ENCODE results near the gene SCRT2.

SCRT2 gene

DNA sequence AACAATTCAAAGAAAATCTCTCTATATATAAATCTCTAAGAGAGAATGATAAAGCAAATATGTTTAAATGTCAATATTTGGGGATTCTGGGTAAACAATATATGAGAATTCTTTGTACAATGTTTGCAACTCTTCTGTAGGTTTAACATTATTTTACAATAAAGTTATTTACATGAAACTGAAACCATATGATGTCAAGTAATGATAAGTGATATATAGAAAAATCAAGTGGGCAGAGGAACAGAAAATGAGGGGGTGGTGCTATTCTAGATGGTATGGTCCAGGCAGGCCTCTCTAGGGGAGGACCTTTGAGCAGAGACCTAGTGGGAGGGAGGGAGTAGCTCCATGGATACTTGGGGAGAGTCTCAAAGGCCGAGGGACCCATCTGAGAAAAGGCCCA is 16.4 kb upstream of the SCRT2 start:
- TF ChIP-seq POLR2A (IDR thresholded peaks at IDR 0.05; ENCODE audit: low read length) (no peak), GATA1 (IDR thresholded peaks at IDR 0.05; ENCODE audit: low read depth, low read length) (no peak)
- no peak for DNase-seq

DNA sequence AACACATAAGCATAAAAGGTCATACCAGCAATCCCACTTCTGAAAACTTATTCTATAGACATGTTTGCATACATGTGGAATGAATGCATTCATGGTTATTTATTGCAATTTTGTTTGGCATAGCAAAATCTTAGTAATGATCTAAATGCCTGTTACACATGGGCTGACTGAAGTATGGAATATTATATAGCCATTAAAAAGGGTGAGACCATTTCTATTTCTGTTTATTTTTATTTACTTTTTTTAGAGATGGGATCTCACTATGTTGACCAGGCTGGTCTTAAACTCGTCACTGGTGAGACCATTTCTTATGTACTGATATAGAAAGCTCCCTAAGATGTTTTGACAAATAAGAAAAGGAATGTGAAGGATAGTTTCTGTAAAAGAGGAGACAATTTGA is 14.3 kb upstream of the SCRT2 start:
- TF ChIP-seq POLR2A (IDR thresholded peaks at IDR 0.05; ENCODE audit: low read length) = no peak
- no peak for TF ChIP-seq GATA1 (IDR thresholded peaks at IDR 0.05; ENCODE audit: low read depth, low read length)

DNA sequence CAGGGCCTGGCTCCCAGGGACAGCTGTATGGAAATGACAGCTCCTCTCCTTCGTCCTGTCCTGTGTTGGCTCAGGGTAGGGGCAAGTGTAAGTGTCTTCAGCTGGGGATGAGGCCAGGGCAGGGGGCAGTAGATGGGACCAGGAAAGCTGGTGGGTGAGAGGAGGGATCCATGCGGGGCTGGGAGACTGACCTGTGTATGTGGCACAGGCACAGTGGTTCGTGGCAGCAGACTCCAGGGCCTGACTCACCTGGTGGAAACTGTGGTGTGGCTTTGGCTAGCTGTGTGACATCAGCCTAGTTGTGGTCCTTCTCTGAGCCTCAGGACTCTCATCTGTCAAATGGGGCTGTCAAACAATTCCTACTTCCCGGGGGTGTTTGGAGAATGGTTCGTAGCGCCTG is 13.7 kb upstream of the SCRT2 start:
- DNase-seq = no peak
- no peak for TF ChIP-seq POLR2A (IDR thresholded peaks at IDR 0.05; ENCODE audit: low read length)

More for the DNA sequence above, 14.3 kb upstream of the SCRT2 start:
- no peak for DNase-seq

DNA sequence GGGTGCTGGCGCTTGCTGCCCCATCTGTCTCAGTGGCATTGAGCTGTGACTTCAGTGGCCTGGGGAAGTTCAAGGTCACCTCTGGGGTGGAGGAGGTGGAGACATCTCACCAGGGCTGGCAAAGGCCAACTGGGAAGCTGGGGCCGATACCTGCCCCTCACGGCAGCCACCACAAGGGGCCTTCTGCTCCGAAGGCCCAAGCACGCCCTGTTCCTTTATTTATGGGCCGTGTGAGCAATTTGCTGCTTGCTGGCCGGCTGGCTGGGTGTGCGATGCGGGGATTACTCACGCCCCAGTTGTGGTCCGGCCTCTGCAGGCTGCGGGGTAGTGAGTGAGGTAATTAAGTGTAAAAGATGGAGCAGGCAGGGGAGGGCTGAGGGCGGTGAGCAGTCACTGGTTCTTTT is 13.2 kb upstream of the SCRT2 start:
- TF ChIP-seq GATA1 (IDR thresholded peaks at IDR 0.05; ENCODE audit: low read depth, low read length) (no peak), POLR2A (IDR thresholded peaks at IDR 0.05; ENCODE audit: low read length) (no peak)
- DNase-seq = peak; percentile 29 to 45

DNA sequence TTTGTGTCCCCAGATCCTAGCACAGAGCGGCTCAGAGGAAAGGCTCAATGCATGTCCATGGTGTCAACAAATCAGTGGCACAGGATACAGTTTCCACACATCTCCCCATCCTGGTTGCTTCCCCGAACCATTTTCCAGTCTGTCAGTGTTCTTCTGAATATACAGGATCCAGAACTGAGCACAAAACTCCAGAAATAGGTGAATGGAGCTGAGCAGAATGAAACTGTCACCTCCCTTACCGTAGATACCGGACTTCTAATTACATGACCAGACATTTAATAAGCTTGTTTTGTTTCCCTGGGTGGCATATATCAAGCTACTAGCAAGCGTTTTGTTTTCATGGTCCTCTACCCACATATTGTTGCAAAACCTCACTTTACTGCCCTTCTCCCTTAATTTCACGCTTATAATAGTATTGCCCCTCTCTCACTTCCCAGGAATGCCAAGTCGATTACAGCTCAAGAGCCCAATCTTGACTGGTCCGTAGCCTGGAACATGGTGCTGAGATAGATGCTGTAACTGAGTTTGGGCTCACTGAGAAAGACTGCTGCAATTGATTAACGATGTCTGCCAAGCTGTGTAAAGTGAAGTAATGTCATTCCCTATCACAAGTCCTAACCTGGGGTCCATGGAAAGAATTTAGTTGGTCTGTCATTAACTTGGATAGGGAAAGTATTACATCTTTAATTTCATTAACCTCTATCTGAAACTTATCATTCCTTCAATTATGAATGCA is 12.0 kb upstream of the SCRT2 start:
- DNase-seq = no peak
- TF ChIP-seq POLR2A (IDR thresholded peaks at IDR 0.05; ENCODE audit: low read length) (no peak), GATA1 (IDR thresholded peaks at IDR 0.05; ENCODE audit: low read depth, low read length) (no peak)

DNA sequence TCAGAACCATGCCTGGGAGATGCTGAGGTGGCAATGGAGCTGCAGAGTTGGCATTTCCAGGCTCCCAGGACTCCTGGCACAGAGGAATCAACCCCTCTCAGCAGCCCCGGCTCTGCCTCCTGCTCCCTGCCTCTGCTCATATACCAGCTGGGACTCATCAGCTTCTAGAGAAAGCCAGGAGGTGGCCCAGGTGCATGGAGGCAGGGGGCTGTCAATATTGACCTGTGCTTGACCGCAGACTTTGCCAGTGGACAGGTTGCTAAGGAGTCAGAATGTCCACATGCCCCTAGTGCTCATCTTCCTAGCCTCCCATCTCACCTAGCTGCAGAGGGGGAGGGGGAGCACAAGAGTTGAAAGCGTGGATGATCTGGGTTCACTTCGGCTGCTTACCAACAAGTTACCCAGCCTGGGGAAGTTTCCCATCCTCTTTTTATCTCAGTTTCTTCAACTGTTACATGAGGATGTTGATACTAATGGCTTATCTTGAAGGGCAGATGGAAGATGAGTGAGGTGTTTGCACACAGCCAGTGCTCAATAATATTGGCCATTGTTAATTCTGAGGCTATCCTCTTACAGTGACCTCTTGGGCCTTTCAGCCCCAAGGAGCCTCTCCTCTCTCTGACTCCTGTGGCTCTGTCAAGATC is 9.2 kb upstream of the SCRT2 start:
- TF ChIP-seq GATA1 (IDR thresholded peaks at IDR 0.05; ENCODE audit: low read depth, low read length) (no peak), POLR2A (IDR thresholded peaks at IDR 0.05; ENCODE audit: low read length) (no peak)
- peak; percentile 54 to 86 for DNase-seq

DNA sequence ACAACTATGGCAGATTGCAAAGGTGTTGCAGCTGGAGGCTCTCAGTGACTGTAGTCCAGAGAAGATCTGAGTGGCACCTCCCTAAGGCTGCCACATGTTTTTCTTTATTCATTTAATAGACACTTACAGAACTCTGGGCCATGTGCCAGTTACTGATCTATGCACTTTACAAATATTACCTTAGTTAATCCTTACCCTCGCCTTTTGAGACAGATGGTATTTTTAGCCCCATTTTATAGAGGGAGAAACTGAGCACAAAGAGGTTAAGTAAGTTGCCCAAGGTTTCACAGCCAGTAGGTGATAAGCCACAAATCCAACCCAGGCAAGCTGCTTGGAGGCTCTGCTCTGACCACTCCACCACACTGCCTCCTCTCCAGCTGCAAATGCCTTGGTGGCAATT is 6.5 kb upstream of the SCRT2 start:
- TF ChIP-seq GATA1 (IDR thresholded peaks at IDR 0.05; ENCODE audit: low read depth, low read length) = no peak
- no peak for TF ChIP-seq POLR2A (IDR thresholded peaks at IDR 0.05; ENCODE audit: low read length)
- DNase-seq = no peak

DNA sequence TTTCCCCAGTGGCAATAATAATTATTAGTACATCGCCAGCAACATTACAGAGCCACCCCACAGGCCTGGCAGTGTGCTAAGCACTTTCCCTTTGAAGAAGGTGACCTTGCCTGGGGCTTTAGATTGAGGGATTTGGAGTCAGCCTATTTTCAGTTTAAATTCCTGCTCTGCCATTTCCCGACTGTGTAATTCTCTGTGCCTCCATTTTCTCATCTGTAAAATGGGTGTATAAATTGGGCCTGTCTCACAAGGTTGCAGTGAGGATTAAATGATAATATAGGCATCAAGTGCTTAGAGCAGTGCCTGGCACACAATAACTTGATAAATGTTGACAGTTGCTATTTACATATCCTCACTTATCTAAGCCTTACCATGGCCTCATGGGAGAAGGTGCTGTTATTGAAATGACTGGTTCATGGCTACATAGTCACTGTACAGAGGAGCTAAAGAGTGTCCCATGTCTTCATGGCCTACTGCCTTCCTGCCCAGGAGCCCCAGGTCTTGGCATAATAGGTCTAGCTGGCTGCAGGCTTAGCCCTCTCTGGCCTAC is 5.1 kb upstream of the SCRT2 start:
- DNase-seq = peak in 1 of 2 experiments; percentile 55
- TF ChIP-seq POLR2A (IDR thresholded peaks at IDR 0.05; ENCODE audit: low read length) (no peak), GATA1 (IDR thresholded peaks at IDR 0.05; ENCODE audit: low read depth, low read length) (no peak)

DNA sequence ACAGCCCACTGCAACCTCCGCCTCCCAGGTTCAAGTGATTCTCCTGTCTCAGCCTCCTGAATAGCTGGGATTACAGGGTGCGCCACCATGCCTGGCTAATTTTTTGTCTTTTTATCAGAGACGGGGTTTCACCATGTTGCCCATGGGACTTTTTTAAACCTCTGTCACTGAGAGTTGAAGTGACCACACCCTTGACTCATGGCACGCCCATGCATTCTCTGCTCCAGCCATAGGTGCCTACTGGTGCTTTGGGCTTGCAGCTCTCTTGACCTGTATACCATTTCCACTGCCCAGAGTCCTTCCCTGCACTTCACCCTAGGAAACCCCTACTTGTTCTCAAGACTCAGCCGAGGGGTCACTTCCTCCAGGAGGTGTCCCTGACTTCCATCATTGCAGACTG is 2.4 kb upstream of the SCRT2 start:
- DNase-seq = no peak
- no peak for TF ChIP-seq POLR2A (IDR thresholded peaks at IDR 0.05; ENCODE audit: low read length)
- no peak for TF ChIP-seq GATA1 (IDR thresholded peaks at IDR 0.05; ENCODE audit: low read depth, low read length)

DNA sequence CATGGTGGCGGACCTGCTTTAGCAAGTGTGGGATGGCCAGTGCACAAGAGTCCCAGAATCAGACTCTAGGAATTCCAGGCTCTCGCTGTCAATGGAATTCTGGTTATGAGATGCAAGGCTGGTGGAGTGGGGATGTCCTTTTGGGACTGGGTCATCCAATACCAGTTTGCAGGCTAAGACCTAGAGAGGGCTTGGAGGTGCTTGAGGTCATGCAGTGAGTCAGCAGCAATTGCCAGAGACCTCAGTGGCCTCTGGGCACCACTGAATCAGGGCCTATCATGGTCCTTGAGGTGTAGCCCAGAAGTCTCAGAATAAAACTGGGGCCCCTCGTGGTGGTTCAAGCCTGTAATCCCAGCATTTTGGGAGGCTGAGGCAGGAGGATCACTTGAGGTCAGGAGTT is 1.4 kb upstream of the SCRT2 start:
- no peak for DNase-seq
- TF ChIP-seq GATA1 (IDR thresholded peaks at IDR 0.05; ENCODE audit: low read depth, low read length) (no peak), POLR2A (IDR thresholded peaks at IDR 0.05; ENCODE audit: low read length) (no peak)

DNA sequence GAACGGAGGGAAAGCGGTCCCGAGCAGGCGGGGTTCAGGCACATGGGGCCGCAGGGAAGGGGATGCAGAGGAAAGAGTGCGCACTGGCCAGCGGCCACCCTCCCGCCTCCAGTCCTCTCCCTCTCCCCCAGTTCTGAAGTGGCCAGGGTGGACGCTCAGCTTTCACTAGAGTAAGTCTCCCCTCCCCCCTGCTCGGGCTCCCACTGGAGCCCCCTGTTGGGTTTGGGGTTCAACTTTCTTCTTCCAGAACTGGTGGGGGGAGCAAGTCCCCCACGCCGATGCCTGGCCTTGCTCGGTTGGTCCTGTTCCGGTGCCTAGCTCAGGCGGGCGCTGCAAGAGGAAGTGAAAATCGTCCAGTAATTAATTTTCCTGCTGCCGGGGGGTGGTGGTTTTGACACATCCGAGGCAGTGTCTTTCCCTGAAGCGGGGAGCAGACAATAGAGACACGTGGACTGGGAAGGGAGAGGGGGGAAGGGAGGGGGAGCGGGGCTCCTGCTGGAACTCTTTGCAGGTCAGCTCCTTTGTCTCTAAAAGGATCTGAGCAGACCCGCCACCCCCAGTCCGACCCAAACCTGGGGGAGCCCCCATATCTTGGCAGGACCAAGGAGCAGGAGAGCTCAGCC is 824 bp upstream of the SCRT2 start:
- no peak for DNase-seq
- TF ChIP-seq GATA1 (IDR thresholded peaks at IDR 0.05; ENCODE audit: low read depth, low read length) = no peak
- no peak for TF ChIP-seq POLR2A (IDR thresholded peaks at IDR 0.05; ENCODE audit: low read length)

DNA sequence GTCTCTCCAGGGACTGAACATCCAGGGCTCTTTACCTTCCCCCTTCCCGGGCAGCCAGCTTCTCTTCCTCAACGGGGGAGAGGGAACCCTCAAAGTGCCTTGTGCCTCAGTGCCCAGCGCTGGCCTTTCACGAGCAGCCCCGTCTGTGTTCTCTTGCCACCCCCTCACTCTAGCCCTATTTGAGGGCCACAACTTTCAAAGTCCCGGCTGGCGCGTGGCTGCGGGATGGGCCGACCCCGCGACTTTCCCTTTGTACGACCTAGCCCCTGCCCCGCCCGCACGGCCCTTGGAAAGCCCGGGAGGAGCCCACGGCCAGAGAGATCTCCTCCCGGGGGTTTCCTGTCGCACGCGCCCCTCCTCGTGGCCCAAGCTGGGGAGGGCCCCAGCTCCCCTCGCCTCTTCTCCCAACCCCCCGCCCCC is 559 bp downstream of the SCRT2 start:
- DNase-seq = no peak

DNA sequence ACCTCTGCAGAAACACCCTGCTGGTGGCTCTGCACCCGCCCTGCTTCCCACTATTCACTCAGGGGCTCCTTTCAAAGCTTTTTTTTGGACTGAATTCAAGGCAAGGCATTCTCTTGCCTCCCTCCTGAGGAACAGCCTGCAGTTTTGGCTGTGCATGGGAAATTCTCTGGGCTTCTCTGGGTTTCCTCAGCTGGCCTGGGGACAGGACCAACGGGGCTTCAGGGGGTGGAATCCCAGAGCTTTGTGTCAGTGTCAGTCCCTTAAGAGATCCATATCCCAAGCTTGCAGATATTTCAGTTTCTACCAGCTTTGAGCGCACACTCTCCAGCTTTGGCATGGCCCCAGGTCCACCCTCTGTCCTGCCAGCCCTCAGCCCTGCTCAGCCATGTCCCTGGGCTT is 2.0 kb downstream of the SCRT2 start:
- no peak for TF ChIP-seq GATA1 (IDR thresholded peaks at IDR 0.05; ENCODE audit: low read depth, low read length)
- no peak for TF ChIP-seq POLR2A (IDR thresholded peaks at IDR 0.05; ENCODE audit: low read length)
- no peak for DNase-seq

More for the DNA sequence above, 559 bp downstream of the SCRT2 start:
- TF ChIP-seq POLR2A (IDR thresholded peaks at IDR 0.05; ENCODE audit: low read length) (no peak), GATA1 (IDR thresholded peaks at IDR 0.05; ENCODE audit: low read depth, low read length) (no peak)

DNA sequence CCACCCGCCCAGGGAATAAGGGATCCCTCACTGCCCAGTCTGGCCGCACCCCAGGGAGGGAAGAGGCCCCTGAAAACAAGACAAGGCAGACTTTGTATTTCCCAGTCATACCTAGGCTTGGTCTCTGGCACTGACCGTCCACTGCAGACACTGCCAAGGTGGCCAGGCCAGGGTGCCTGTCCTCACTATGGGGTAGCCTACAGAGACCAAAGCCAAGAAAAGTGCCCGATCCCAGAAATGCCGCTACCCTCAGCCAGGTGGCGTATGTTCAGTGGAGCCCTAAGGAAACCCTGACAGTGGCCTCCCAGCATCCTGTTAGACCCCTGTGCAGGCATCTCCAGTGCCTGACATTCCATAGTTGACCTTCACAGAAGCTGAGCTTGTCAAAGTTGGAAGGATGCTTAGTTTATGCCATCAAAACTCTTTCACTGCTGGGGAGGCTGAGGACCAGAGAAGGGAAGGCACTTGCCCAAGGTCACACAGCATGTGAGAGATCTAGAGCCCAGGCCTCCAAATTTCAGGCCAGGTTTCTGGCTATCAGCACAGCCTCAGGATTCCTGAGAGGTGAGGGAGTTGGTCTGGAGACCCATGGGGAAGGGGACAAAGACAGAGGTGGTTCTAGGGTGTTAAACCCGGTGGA is 2.5 kb downstream of the SCRT2 start:
- peak in 1 of 2 experiments; percentile 18 for DNase-seq
- TF ChIP-seq POLR2A (IDR thresholded peaks at IDR 0.05; ENCODE audit: low read length) = no peak
- no peak for TF ChIP-seq GATA1 (IDR thresholded peaks at IDR 0.05; ENCODE audit: low read depth, low read length)

Data from erythroblast (primary cell).